IMR-90 (cell line): Measurements from ENCODE around the gene GFER. TPM values are rescaled to one million over a fixed set of nuclear protein-coding genes. Genes with fewer than 3 reads are reported as not detected.
"Not testable (repeated sequence)": the region's sequence is repeated elsewhere in the genome, so short reads cannot be mapped to it uniquely, and the experiment has no call there.

Experiments used
- ATAC-seq: fragments of 200-7000 bp; cut with Tn5 transposase; 2 replicates; pipeline ENCODE4 v1.9.1; 2020; ENCODE audit warnings: low read depth, mild to moderate bottlenecking, moderate library complexity
- BruUV-seq: library from RNA; stranded (reverse); fragments of 400-500 nt; replicated peaks from 2 replicates; lab custom pipeline; 2021; lab: Mats Ljungman, UMichigan
- CTCF ChIA-PET: fragments of 300-600 bp; formaldehyde crosslinking; extraction: SDS; loops from one replicate; lab custom pipeline; 2021; ENCODE audit warnings: antibody characterized with exemption; lab: Yijun Ruan, JAX
- POLR2A ChIA-PET: fragments of 300-600 bp; sonication (Branson Sonifier 250); formaldehyde crosslinking; loops from one replicate; lab custom pipeline; 2022; ENCODE audit warnings: antibody characterized with exemption; ENCODE audit not compliant: unreplicated experiment; lab: Charles Lee
- DNase-seq: peaks from one replicate; pipeline ENCODE4 v3.0.0; 2013
- H2AFZ ChIP-seq: replicated peaks from 2 replicates; pipeline ENCODE3; 2013; ENCODE audit warnings: low read length, mild to moderate bottlenecking; ENCODE audit not compliant: poor library complexity
- H2AK5ac ChIP-seq: 2 replicates; pipeline ENCODE4 v1.6.1; 2013; ENCODE audit warnings: low read depth, low read length, inconsistent platforms
- H2AK9ac ChIP-seq: replicated peaks from 2 replicates; pipeline ENCODE3; 2013; ENCODE audit warnings: mild to moderate bottlenecking, low read depth, low read length, moderate library complexity; ENCODE audit not compliant: poor library complexity
- H2BK120ac ChIP-seq: 2 replicates; pipeline ENCODE4 v1.6.1; 2013; ENCODE audit warnings: low read depth, low read length, inconsistent platforms
- H2BK15ac ChIP-seq: 3 replicates; pipeline ENCODE4 v1.6.1; 2013; ENCODE audit warnings: low read depth, low read length, inconsistent platforms
- H2BK20ac ChIP-seq: 2 replicates; pipeline ENCODE4 v1.6.1; 2013; ENCODE audit warnings: low read depth, mild to moderate bottlenecking, inconsistent platforms, low read length, moderate library complexity
- H2BK5ac ChIP-seq: 2 replicates; pipeline ENCODE4 v1.6.1; 2013; ENCODE audit warnings: mild to moderate bottlenecking, low read depth, low read length, inconsistent platforms; ENCODE audit not compliant: poor library complexity, severe bottlenecking
- H3K14ac ChIP-seq: replicated peaks from 2 replicates; pipeline ENCODE4 v1.6.1; 2013; ENCODE audit warnings: low read depth, low read length, inconsistent platforms
- H3K18ac ChIP-seq: 2 replicates; pipeline ENCODE4 v1.6.1; 2013; ENCODE audit warnings: low read depth, low read length, control low read depth
- H3K23ac ChIP-seq: 2 replicates; pipeline ENCODE4 v1.6.1; 2013; ENCODE audit warnings: low read depth, low read length, inconsistent platforms
- H3K27ac ChIP-seq: 2 replicates; pipeline ENCODE4 v1.5.1; 2013; ENCODE audit warnings: mild to moderate bottlenecking, control low read depth, low read length; ENCODE audit not compliant: insufficient read depth
- H3K27me3 ChIP-seq: 2 replicates; pipeline ENCODE4 v1.6.1; 2013; ENCODE audit warnings: low read length; ENCODE audit not compliant: control insufficient read depth, insufficient read depth
- H3K36me3 ChIP-seq: 2 replicates; pipeline ENCODE4 v1.6.1; 2013; ENCODE audit warnings: low read length, mixed read lengths; ENCODE audit not compliant: control insufficient read depth, insufficient read depth
- H3K4ac ChIP-seq: 2 replicates; pipeline ENCODE4 v1.6.1; 2013; ENCODE audit warnings: low read depth, low read length, inconsistent platforms
- H3K4me1 ChIP-seq: 2 replicates; pipeline ENCODE4 v1.6.1; 2013; ENCODE audit warnings: low read length, mixed read lengths; ENCODE audit not compliant: control insufficient read depth, insufficient read depth
- H3K4me2 ChIP-seq: 2 replicates; pipeline ENCODE4 v1.6.1; 2013; ENCODE audit warnings: low read depth, mild to moderate bottlenecking, control low read depth, low read length, moderate library complexity
- H3K4me3 ChIP-seq: 2 replicates; pipeline ENCODE4 v1.5.1; 2013; ENCODE audit warnings: low read depth, mild to moderate bottlenecking, control low read depth, low read length, moderate library complexity; ENCODE audit not compliant: insufficient read depth
- H3K56ac ChIP-seq: 2 replicates; pipeline ENCODE4 v1.6.1; 2013; ENCODE audit warnings: low read length, inconsistent platforms; ENCODE audit not compliant: insufficient read depth; ENCODE audit errors: extremely low read depth
- H3K79me1 ChIP-seq, 2 experiments: 2 replicates each; pipeline ENCODE4 v1.6.1; 2013; ENCODE audit warnings: low read length in 2 of 2, inconsistent platforms in 1 of 2, low read depth in 1 of 2
- H3K9ac ChIP-seq: 2 replicates; pipeline ENCODE4 v1.6.1; 2013; ENCODE audit warnings: low read depth, low read length, control low read depth
- H3K9me1 ChIP-seq: 2 replicates; pipeline ENCODE4 v1.6.1; 2013; ENCODE audit warnings: low read length, inconsistent platforms; ENCODE audit not compliant: insufficient read depth
- H3K9me3 ChIP-seq: 2 replicates; pipeline ENCODE4 v1.6.1; 2013; ENCODE audit warnings: low read length; ENCODE audit not compliant: control insufficient read depth, insufficient read depth
- H4K20me1 ChIP-seq: 2 replicates; pipeline ENCODE4 v1.6.1; 2013; ENCODE audit warnings: low read length, inconsistent platforms; ENCODE audit not compliant: insufficient read depth
- H4K5ac ChIP-seq: 2 replicates; pipeline ENCODE4 v1.6.1; 2013; ENCODE audit warnings: mild to moderate bottlenecking, low read depth, low read length, control low read depth
- H4K8ac ChIP-seq, 2 experiments: 2 replicates each; pipeline ENCODE4 v1.6.1; 2013; ENCODE audit warnings: low read depth in 2 of 2, low read length in 2 of 2, control low read depth in 1 of 2, inconsistent platforms in 1 of 2
- H4K91ac ChIP-seq: 2 replicates; pipeline ENCODE4 v1.6.1; 2013; ENCODE audit warnings: low read depth, low read length, inconsistent platforms; ENCODE audit not compliant: insufficient read depth
- USF2 ChIP-seq: fragments of 150-350 bp; IDR thresholded peaks from 2 replicates; pipeline ENCODE4 v1.6.1; 2017; ENCODE audit warnings: mild to moderate bottlenecking, antibody characterized with exemption, low read length, low read depth
- WGBS, 2 experiments: methylation state at CpG; one replicate each; pipeline versions ENCODE4 v1.1.5 to v1.1.7; 2013; ENCODE audit warnings: missing lambda C conversion rate in 2 of 2; ENCODE audit not compliant: insufficient read length in 1 of 2; ENCODE audit errors: extremely low coverage in 2 of 2; 5-methylcytosine and 5-hydroxymethylcytosine counted together
- dilution Hi-C: fragments of 300-500 bp; cut with HindIII; formaldehyde crosslinking; loops from one replicate; pipeline ENCODE4 v1.14.3; 2018; ENCODE audit warnings: low sequenced_read_pairs; ENCODE audit not compliant: unreplicated experiment
- in situ Hi-C: fragments of 300-500 bp; cut with MboI; formaldehyde crosslinking; loops from 3 replicates; pipeline ENCODE4 v1.14.3; 2019; ENCODE audit warnings: low sequenced_read_pairs, inconsistent platforms, mixed read lengths
- intact Hi-C: fragments of 100-400 bp; cut with micrococcal nuclease; formaldehyde crosslinking; loops from 2 replicates; pipeline ENCODE4 v1.10.0; 2022
- polyA plus RNA-seq, 3 experiments: library from polyadenylated mRNA; depleted of rRNA; stranded (reverse); fragments of >200 nt; gene quantifications; 2 replicates each; pipeline ENCODE4 v1.2.3, GENCODE V29; 2012; ENCODE audit warnings: low replicate concordance in 1 of 3
- total RNA-seq: library from RNA; depleted of rRNA; stranded (reverse); fragments of >200 nt; gene quantifications from 2 replicates; pipeline ENCODE4 v1.2.3, GENCODE V29; 2012

The GFER gene
- total and polyA plus RNA-seq, 2 of the 4 experiments (the other 2 are of a cell fraction) = 6.8 to 19.8 TPM

- no peak for TF ChIP-seq USF2
Observed at GRCh38 chr16:2033057-2033908, 49.3 kb downstream of the GFER start (continued).

DNA sequence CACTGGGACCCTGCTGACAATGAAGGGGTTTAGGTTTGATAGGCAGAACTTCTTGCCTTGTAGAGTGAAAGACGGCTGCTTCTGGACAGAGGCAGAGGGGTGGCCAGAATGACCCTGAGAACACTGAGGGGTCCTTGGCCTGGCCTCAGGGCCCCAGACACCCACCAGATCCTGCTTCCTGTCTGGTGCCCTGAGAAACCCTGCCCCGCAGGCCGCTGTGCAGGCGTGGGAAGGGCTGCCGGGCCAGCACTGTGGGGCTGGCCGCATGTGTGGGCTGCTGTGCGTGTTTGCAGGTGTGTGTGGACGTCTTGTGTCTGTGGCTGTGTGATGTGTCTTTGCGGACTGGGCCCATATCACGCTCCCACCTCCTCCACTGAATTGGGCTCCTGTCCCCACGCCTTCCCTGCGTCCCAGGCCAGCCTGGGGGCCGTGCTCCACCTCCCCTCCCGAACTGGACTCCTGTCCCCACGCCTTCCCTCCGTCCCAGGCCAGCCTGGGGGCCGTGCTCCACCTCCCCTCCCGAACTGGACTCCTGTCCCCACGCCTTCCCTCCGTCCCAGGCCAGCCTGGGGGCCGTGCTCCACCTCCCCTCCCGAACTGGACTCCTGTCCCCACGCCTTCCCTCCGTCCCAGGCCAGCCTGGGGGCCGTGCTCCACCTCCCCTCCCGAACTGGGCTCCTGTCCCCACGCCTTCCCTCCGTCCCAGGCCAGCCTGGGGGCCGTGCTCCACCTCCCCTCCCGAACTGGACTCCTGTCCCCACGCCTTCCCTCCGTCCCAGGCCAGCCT is 50.1 kb downstream of the GFER start:
- POLR2A ChIA-PET = interaction anchor here (1.2 kb wide), 1 partner anchor 11 kb away, joined by 6 read pairs; no protein-coding TSS in a partner anchor
- Histone ChIP-seq H3K4ac (peak overlapping the region; percentile 99), H2BK120ac (peak overlapping the region; percentile 97), H3K56ac (peak overlapping the region; percentile 98), H3K23ac (peak overlapping the region; percentile 98), H3K79me1 (peaks cover 19 to 75% of the 10 kb centered on the region in 2 experiments; a peak in 3 of 4 replicates), H4K8ac (peak overlapping the region; percentile 80 to 100), H4K91ac (peak overlapping the region; percentile 100), H3K4me2 (peak overlapping the region; percentile 73), H3K4me3 (peak overlapping the region; percentile 25; the same call in 1 of the 2 replicates), H2AK5ac (peak overlapping the region; percentile 99), H2BK5ac (peak overlapping the region; percentile 98), H3K9ac (peak overlapping the region; percentile 74), H3K9me1 (peaks cover 15% of the 10 kb centered on the region), H4K5ac (peak overlapping the region; percentile 88), H2AFZ (peak overlapping the region; percentile 83), H3K18ac (peak overlapping the region; percentile 90), H3K36me3 (peaks cover 46% of the 10 kb centered on the region), H3K14ac (peak overlapping the region; percentile 97), H2BK15ac (peak overlapping the region; percentile 100; the same call in 2 of the 3 replicates), H2AK9ac (peak overlapping the region; percentile 100), H3K27ac (peak overlapping the region; percentile 100), H2BK20ac (peak overlapping the region; percentile 94), H3K4me1 (peaks cover 55% of the 10 kb centered on the region)
- BruUV-seq, H3K27me3 ChIP-seq, H3K9me3 ChIP-seq, dilution Hi-C loops, in situ Hi-C loops, intact Hi-C loops, H4K20me1 ChIP-seq: not testable (repeated sequence)
- WGBS, 2 experiments = 46% methylated on average over 3 of the region's 32 CpGs; no CpG with 5 or more reads in 1 of the 2 experiments
- ATAC-seq (peak; percentile 7), DNase-seq (peak; percentile 48)
- CTCF ChIA-PET = interaction anchor here (0.8 kb wide), 1 partner anchor 106 kb away, joined by 3 read pairs; no protein-coding TSS in a partner anchor
